B cell (primary cell): ENCODE results near the gene COA8. TPM values are rescaled to one million over a fixed set of nuclear protein-coding genes. Genes with fewer than 3 reads are reported as not detected.

Experiments used
- ATAC-seq: fragments of 200-7000 bp; cut with Tn5 transposase; one replicate; pipeline ENCODE4 v1.10.0; 2021; ENCODE audit warnings: low read depth, mild to moderate bottlenecking, moderate number of reproducible peaks, moderate library complexity
- CTCF ChIA-PET: fragments of 350-600 bp; sonication (Branson Sonifier 250); formaldehyde crosslinking; loops from one replicate; lab custom pipeline; 2021; ENCODE audit warnings: antibody characterized with exemption, inconsistent platforms; lab: Charles Lee
- POLR2A ChIA-PET: fragments of 350-600 bp; sonication (Branson Sonifier 250); formaldehyde crosslinking; loops from one replicate; lab custom pipeline; 2021; ENCODE audit warnings: antibody characterized with exemption; lab: Charles Lee
- DNase-seq: peaks from one replicate; pipeline ENCODE4 v3.0.0; 2013
- H2AFZ ChIP-seq: 2 replicates; pipeline ENCODE4 v1.6.1; 2012; ENCODE audit warnings: mild to moderate bottlenecking, low read depth, low read length; ENCODE audit not compliant: insufficient read depth, poor library complexity, severe bottlenecking
- H3K27ac ChIP-seq, 2 donors: 1 replicate in 1 of 2; 2 replicates in 1 of 2; pipeline ENCODE4 v1.5.1; 2012 to 2013; ENCODE audit warnings: low read length in 2 of 2, mild to moderate bottlenecking in 2 of 2, moderate library complexity in 1 of 2
- H3K27me3 ChIP-seq, 4 experiments: fragments of 200-600 bp in 1 of 4; sonication (generic) in 1 of 4; replicated peaks in 1 of 4; 1 replicate in 2 of 4; 2 replicates in 2 of 4; pipeline versions ENCODE4 v1.6.1 to v1.7.0; 2013 to 2016; ENCODE audit warnings: low read length in 3 of 4, mild to moderate bottlenecking in 2 of 4, mixed read lengths in 1 of 4, moderate library complexity in 1 of 4; ENCODE audit not compliant: insufficient read depth in 4 of 4, control insufficient read depth in 3 of 4; ENCODE audit errors: control extremely low read depth in 1 of 4
- H3K36me3 ChIP-seq, 2 experiments: replicated peaks in 1 of 2; 1 replicate in 1 of 2; 2 replicates in 1 of 2; pipeline versions ENCODE4 v1.6.1 to v1.7.1; 2013; ENCODE audit warnings: low read length in 1 of 2; ENCODE audit not compliant: insufficient read depth in 2 of 2, control insufficient read depth in 1 of 2; ENCODE audit errors: control extremely low read depth in 1 of 2, extremely low read depth in 1 of 2
- H3K4me1 ChIP-seq, 2 donors: fragments of 200-600 bp in 1 of 2; sonication (generic) in 1 of 2; 1 replicate in 1 of 2; 2 replicates in 1 of 2; pipeline versions ENCODE4 v1.5.1 to v1.6.1; 2013 to 2017; ENCODE audit warnings: low read length in 2 of 2; ENCODE audit not compliant: control insufficient read depth in 2 of 2, insufficient read depth in 2 of 2
- H3K4me2 ChIP-seq: replicated peaks from 2 replicates; pipeline ENCODE3; 2012; ENCODE audit warnings: mild to moderate bottlenecking, low read depth, low read length; ENCODE audit not compliant: poor library complexity, severe bottlenecking
- H3K4me3 ChIP-seq, 5 experiments: fragments of 200-600 bp in 1 of 5; sonication (generic) in 1 of 5; 1 replicate in 3 of 5; 2 replicates in 2 of 5; pipeline versions ENCODE4 v1.5.1 to v1.7.0; 2011 to 2016; ENCODE audit warnings: low read length in 4 of 5, mild to moderate bottlenecking in 4 of 5, low read depth in 2 of 5, control low read depth in 1 of 5, moderate library complexity in 1 of 5; ENCODE audit not compliant: insufficient read depth in 1 of 5; ENCODE audit errors: control extremely low read depth in 1 of 5, extremely low read depth in 1 of 5
- H3K79me2 ChIP-seq: fragments of 200-600 bp; sonication (generic); one replicate; pipeline ENCODE4 v1.6.0; 2016; ENCODE audit warnings: low read length; ENCODE audit not compliant: control insufficient read depth, insufficient read depth
- H3K9ac ChIP-seq: fragments of 200-600 bp; sonication (generic); 2 replicates; pipeline ENCODE4 v1.6.1; 2017; ENCODE audit warnings: mild to moderate bottlenecking, low read length, moderate library complexity
- H3K9me3 ChIP-seq, 3 donors: one replicate each; pipeline versions ENCODE4 v1.6.1 to v1.7.1; 2013; ENCODE audit warnings: low read length in 2 of 3; ENCODE audit not compliant: control insufficient read depth in 2 of 3, insufficient read depth in 1 of 3; ENCODE audit errors: control extremely low read depth in 1 of 3
- H4K20me1 ChIP-seq: 2 replicates; pipeline ENCODE4 v1.6.0; 2012; ENCODE audit warnings: mild to moderate bottlenecking, low read length; ENCODE audit not compliant: insufficient read depth, control insufficient read depth, poor library complexity, severe bottlenecking
- H3K27ac Mint-ChIP-seq: one replicate; pipeline ENCODE4 v1.8.0; 2021; ENCODE audit warnings: mixed read lengths
- H3K27me3 Mint-ChIP-seq: one replicate; pipeline ENCODE4 v1.8.0; 2021; ENCODE audit warnings: mixed read lengths
- H3K4me1 Mint-ChIP-seq: one replicate; pipeline ENCODE4 v1.8.0; 2021; ENCODE audit warnings: mixed read lengths
- H3K4me3 Mint-ChIP-seq: one replicate; pipeline ENCODE4 v1.8.0; 2021; ENCODE audit warnings: mixed read lengths
- H3K9me3 Mint-ChIP-seq: one replicate; pipeline ENCODE4 v1.8.0; 2022; ENCODE audit warnings: mixed read lengths; ENCODE audit not compliant: insufficient read depth
- EZH2 ChIP-seq: IDR thresholded peaks from 2 replicates; pipeline ENCODE4 v1.6.1; 2012; ENCODE audit warnings: borderline replicate concordance, low read depth, mild to moderate bottlenecking, moderate library complexity, low read length; ENCODE audit not compliant: insufficient read depth, poor library complexity, severe bottlenecking
- WGBS: methylation state at CpG from one replicate; pipeline ENCODE4 v1.1.5; 2013; ENCODE audit warnings: missing lambda C conversion rate; ENCODE audit not compliant: insufficient coverage; 5-methylcytosine and 5-hydroxymethylcytosine counted together
- intact Hi-C: fragments of 100-400 bp; cut with micrococcal nuclease; formaldehyde crosslinking; loops from one replicate; pipeline ENCODE4 v1.10.0; 2022
- polyA plus RNA-seq: library from polyadenylated mRNA; depleted of rRNA; stranded (reverse); fragments of >200 nt; gene quantifications from 2 replicates; pipeline ENCODE4 v1.2.3, GENCODE V29; 2012
- total RNA-seq, 2 donors: library from RNA; stranded (reverse); fragments of 120-200 nt in 1 of 2; gene quantifications; 1 replicate in 1 of 2; 2 replicates in 1 of 2; pipeline versions ENCODE4 v1.2.3 to v1.2.4, GENCODE V29; 2013 to 2022
- TF ChIP-seq, protein P1 (sequence below): fragments of 200-600 bp; IDR thresholded peaks from one replicate; pipeline ENCODE4 v1.8.0; 2022; ENCODE audit warnings: antibody characterized with exemption, mild to moderate bottlenecking

Gene COA8
- total and polyA plus RNA-seq, 2 donors (not counting 1 experiment from before 2014, with no cell fraction given): 7.5 to 24.9 TPM

DNA sequence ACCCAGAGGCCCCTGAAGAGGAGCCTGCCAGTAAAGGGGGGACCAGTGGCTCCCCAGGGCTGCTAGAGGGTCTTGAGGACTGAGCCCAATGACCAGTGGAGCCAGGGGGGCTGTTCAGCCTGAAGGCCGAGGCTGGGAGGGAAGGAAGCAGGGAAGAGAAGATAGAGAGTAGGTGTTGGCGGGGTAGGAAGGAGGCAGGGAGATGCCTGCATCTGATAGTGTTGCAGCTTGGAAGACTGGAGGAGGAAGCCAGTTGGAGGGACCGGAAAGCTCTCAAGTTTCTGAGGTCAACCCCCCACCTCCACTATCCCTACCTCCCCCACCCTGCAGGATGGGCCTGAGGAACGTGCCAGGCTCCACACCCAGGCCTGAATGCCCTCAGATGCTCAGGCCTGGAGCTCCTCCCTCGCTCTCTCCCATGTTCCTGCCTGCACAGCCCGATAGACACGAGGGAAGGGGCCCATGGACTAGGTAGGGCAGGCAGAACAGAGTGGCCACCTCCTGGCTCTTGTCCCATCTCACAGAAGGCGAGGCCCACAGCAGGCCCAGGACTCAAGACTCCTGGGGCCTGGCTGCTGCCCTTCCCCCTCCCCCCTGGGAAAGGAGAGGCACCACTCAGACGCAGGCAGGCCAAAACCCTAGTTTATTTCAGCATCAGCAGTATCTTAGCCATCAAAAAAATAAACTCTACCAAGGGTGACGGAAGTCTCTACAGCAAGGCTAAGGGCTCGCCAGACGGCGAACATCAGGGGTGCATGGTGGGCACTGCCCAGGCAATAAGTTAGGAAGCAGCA lies 43.5 kb upstream of the COA8 start:
- no peak for TF ChIP-seq EZH2
- TF ChIP-seq, protein P1, sequence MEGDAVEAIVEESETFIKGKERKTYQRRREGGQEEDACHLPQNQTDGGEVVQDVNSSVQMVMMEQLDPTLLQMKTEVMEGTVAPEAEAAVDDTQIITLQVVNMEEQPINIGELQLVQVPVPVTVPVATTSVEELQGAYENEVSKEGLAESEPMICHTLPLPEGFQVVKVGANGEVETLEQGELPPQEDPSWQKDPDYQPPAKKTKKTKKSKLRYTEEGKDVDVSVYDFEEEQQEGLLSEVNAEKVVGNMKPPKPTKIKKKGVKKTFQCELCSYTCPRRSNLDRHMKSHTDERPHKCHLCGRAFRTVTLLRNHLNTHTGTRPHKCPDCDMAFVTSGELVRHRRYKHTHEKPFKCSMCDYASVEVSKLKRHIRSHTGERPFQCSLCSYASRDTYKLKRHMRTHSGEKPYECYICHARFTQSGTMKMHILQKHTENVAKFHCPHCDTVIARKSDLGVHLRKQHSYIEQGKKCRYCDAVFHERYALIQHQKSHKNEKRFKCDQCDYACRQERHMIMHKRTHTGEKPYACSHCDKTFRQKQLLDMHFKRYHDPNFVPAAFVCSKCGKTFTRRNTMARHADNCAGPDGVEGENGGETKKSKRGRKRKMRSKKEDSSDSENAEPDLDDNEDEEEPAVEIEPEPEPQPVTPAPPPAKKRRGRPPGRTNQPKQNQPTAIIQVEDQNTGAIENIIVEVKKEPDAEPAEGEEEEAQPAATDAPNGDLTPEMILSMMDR: no peak
- Mint-ChIP-seq H3K9me3 (no peaks in the 10 kb centered on the region), H3K4me3 (peak overlapping the region; percentile 60), H3K4me1 (peaks cover 13% of the 10 kb centered on the region), H3K27ac (no peak overlapping the region), H3K27me3 (peaks cover 3% of the 10 kb centered on the region)
- Histone ChIP-seq H3K79me2 (no peaks in the 10 kb centered on the region), H4K20me1 (peaks cover 11% of the 10 kb centered on the region), H2AFZ (no peak overlapping the region), H3K27me3 (peaks cover 0 to 32% (median 11%) of the 10 kb centered on the region in 4 experiments), H3K9ac (no peak overlapping the region), H3K4me1 (peaks cover 22 to 31% of the 10 kb centered on the region in 2 donors), H3K36me3 (no peaks in the 10 kb centered on the region), H3K27ac (no peak overlapping the region), H3K4me2 (no peak overlapping the region), H3K4me3 (no peak overlapping the region), H3K9me3 (peaks cover 0 to 14% (median 0%) of the 10 kb centered on the region in 3 donors)
- ChIA-PET POLR2A (interaction anchor here (0.5 to 1.3 kb wide), 4 partner anchors 8 to 441 kb away, joined by 3 to 5 read pairs (median 3); no protein-coding TSS in a partner anchor), CTCF (interaction anchor here (0.8 to 6.1 kb wide), 16 partner anchors 9 to 414 kb away, joined by 3 to 128 read pairs (median 6); partner anchors contain the start of gene TRMT61A)
- intact Hi-C loops: no loop called here
- DNase-seq: no peak
- WGBS: 46% methylated on average over 10 of the region's 13 CpGs
- ATAC-seq: no peak

DNA sequence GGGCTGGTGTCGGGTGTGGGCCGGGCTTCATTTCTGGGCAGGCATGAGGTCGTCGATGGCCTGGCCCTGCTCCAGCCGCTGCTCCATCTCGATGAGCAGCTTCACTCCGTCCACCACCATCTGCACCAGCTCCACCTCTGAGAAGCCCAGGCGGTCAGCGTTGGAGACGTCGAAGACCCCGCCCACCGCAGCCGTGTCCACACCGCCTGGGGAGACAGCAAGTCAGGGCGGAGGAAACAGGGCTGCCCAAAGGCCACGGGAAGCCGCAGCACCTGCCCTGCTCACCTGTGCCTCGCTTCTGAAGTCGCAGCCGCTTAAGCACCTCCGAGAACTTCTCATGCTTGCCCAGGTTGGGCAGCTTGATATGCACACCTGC lies 42.9 kb upstream of the COA8 start:
- intact Hi-C loops: no loop called here
- DNase-seq: no peak
- POLR2A ChIA-PET: interaction anchor here (1.3 kb wide), 1 partner anchor 8 kb away, joined by 3 read pairs; no protein-coding TSS in a partner anchor

More for the DNA sequence above, 42.9 kb upstream of the COA8 start:
- Histone ChIP-seq H3K36me3 (no peaks in the 10 kb centered on the region), H3K4me2 (peak overlapping the region; percentile 98), H3K27me3 (peaks cover 0 to 32% (median 11%) of the 10 kb centered on the region in 4 experiments), H3K27ac (no peak overlapping the region), H3K4me3 (no peak overlapping the region), H3K79me2 (no peaks in the 10 kb centered on the region), H3K9ac (no peak overlapping the region), H2AFZ (no peak overlapping the region), H4K20me1 (peaks cover 11% of the 10 kb centered on the region), H3K9me3 (peaks cover 0 to 14% (median 0%) of the 10 kb centered on the region in 3 donors), H3K4me1 (peaks cover 22 to 31% of the 10 kb centered on the region in 2 donors)
- Mint-ChIP-seq H3K4me3 (peak overlapping the region; percentile 74), H3K4me1 (peaks cover 13% of the 10 kb centered on the region), H3K27ac (no peak overlapping the region), H3K9me3 (no peaks in the 10 kb centered on the region), H3K27me3 (peaks cover 3% of the 10 kb centered on the region)
- no peak for TF ChIP-seq EZH2
- TF ChIP-seq, protein P1: no peak
- CTCF ChIA-PET: interaction anchor here (1.6 to 6.1 kb wide), 6 partner anchors 9 to 27 kb away, joined by 8 to 128 read pairs (median 20); partner anchors contain the start of gene TRMT61A
- WGBS: 89% methylated on average over 14 of the region's 22 CpGs
- no peak for ATAC-seq
